ENCODE data around the gene CHD3.
"Not testable (repeated sequence)": the region's sequence is repeated elsewhere in the genome, so short reads cannot be mapped to it uniquely, and the experiment has no call there.

CHD3 gene

DNA sequence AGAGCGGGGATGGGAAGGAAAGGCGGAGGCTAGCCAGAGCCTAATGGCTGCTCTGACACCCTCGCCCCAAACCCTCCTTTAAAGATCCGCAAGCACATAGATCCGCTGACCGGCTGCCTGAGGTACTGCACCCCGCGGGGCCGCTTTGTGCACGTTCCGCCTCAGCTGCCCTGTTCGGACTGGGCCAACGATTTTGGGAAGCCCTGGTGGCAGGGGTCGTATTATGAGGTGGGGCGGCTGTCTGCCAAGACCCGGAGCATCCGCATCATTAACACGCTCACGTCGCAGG, 30.1 kb upstream of the CHD3 start:
- Histone ChIP-seq H3K9ac (ENCODE audit: low read length) (peak overlapping the region; percentile 66), H3K9me3 (ENCODE audit: control insufficient read depth, low read length) (no peaks in the 10 kb centered on the region), H3K36me3 (ENCODE audit: control insufficient read depth, insufficient read depth, low read length) (no peaks in the 10 kb centered on the region), H3K4me1 (ENCODE audit: control insufficient read depth, insufficient read depth, low read length) (peaks cover 38% of the 10 kb centered on the region), H3K4me3 (ENCODE audit: low read length) (peak overlapping the region; percentile 83), H3K27me3 (ENCODE audit: control insufficient read depth, insufficient read depth, low read length) (no peaks in the 10 kb centered on the region)

DNA sequence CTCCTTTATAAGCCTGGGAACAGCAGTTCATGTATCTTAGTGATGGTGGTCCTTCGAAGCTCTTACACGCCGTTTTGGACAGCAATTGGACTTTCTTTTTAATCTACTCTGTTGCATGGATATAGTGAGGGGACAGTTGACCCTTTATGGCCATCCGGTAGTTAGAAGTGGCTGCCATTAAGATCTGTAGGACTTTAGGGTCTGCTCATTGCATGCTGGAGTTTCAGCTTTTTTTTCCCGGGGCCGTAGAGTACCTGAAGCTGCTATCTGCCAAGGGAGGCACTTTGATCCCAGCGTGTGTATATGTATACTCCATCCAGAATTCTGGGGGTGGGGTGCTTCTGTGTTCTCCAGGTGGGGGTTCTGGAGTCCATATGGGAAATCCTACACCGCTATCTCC, 29.6 kb upstream of the CHD3 start:
- Histone ChIP-seq H3K4me1 (ENCODE audit: control insufficient read depth, insufficient read depth, low read length) (peaks cover 38% of the 10 kb centered on the region), H3K4me3 (ENCODE audit: low read length) (no peak overlapping the region), H3K9me3 (ENCODE audit: control insufficient read depth, low read length) (no peaks in the 10 kb centered on the region), H3K27me3 (ENCODE audit: control insufficient read depth, insufficient read depth, low read length) (no peaks in the 10 kb centered on the region), H3K9ac (ENCODE audit: low read length) (peak overlapping the region; percentile 66), H3K36me3 (ENCODE audit: control insufficient read depth, insufficient read depth, low read length) (no peaks in the 10 kb centered on the region)

DNA sequence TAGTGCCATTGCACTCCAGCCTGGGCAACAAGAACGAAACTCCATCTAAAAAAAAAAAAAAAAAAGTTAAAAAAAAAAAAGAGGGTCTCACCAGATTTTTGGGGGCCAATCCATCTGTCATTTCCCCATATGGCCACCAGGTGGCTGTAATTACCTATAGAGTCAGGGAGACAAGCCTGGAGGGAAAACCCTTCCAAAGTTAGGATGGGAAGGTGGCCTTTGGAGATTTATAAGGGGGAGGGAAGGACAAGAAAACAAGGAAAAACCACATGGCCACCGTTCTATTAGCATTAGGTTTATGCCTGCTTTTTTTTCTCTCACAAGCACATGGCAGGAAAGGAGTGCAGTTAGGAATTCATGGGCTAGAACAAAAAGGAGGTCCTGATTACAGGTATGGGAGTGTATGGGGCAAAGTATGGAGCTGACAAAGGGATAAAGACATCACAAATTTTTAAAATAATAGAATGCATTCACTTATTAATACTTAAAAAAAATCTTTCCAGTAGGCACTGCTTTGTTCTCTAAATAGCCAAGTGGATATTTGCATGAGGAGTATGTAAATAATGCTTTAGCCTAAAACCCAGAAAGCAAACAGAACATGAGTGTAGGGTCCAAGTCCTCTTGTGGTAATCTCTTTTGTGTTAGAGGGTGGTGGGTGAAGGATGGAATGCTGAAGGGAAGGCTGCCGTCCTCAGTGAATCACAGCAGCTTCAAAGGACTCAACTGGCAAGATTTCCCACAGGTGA, 25.7 kb upstream of the CHD3 start:
- H3K4me3 ChIP-seq (ENCODE audit: low read length) = no peak overlapping the region
- no peaks in the 10 kb centered on the region for H3K9me3 ChIP-seq (ENCODE audit: control insufficient read depth, low read length)
- no peaks in the 10 kb centered on the region for H3K36me3 ChIP-seq (ENCODE audit: control insufficient read depth, insufficient read depth, low read length)
- H3K9ac ChIP-seq (ENCODE audit: low read length) = no peak overlapping the region
- H3K4me1 ChIP-seq (ENCODE audit: control insufficient read depth, insufficient read depth, low read length) = peaks cover 20% of the 10 kb centered on the region
- no peaks in the 10 kb centered on the region for H3K27me3 ChIP-seq (ENCODE audit: control insufficient read depth, insufficient read depth, low read length)

DNA sequence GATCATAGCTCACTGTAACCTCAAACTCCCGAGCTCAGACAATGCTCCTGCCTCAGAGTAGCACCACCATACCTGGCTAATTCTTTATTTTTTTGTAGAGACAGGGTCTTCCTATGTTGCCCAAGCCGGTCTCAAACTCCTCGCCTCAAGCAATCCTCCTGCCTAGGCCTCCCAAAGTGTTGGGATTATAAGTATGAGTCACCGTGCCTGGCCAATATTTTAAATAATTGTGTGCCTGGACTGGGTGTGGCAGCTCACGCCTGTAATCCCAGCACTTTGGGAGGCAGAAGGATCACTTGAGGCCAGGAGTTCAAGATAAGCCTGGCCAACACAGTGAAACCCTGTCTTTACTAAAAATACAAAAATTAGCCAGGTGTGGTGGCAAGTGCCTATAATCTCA, 24.2 kb upstream of the CHD3 start:
- H3K27me3 ChIP-seq (ENCODE audit: control insufficient read depth, insufficient read depth, low read length); H3K9ac ChIP-seq (ENCODE audit: low read length); H3K4me1 ChIP-seq (ENCODE audit: control insufficient read depth, insufficient read depth, low read length); H3K4me3 ChIP-seq (ENCODE audit: low read length); H3K36me3 ChIP-seq (ENCODE audit: control insufficient read depth, insufficient read depth, low read length); H3K9me3 ChIP-seq (ENCODE audit: control insufficient read depth, low read length): not testable (repeated sequence)

DNA sequence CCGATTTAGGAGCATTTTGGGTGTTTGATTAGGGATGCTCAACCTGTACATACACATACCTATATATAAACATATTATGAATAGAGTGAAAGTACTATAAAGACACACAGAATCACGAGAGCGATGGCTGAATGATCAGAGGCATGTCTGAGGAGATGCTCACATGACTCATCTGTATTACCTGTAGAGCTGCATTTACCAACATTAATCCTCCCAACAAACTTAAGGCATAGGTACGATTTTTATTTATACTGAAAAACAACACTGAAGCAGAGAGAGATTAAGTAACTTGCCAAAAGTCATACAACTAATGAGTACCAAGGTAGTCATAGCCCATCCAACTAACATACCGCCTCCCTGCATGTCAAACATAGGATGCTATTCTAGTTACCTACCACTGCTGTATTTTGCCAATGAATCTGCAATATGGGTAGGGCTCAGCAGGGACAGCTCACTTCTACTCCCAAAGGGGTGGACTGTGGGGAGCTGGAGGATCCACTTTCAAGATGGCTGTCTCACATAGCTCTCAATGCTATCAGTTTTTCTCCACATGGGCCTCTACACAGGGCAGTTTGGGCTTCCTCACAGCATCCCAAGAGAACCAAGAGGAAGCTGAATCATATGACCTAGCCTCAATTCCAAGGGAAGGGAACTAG, 23.5 kb upstream of the CHD3 start:
- Histone ChIP-seq H3K27me3 (ENCODE audit: control insufficient read depth, insufficient read depth, low read length) (no peaks in the 10 kb centered on the region), H3K4me1 (ENCODE audit: control insufficient read depth, insufficient read depth, low read length) (peaks cover 8% of the 10 kb centered on the region), H3K9ac (ENCODE audit: low read length) (no peak overlapping the region), H3K36me3 (ENCODE audit: control insufficient read depth, insufficient read depth, low read length) (no peaks in the 10 kb centered on the region), H3K4me3 (ENCODE audit: low read length) (no peak overlapping the region), H3K9me3 (ENCODE audit: control insufficient read depth, low read length) (no peaks in the 10 kb centered on the region)

DNA sequence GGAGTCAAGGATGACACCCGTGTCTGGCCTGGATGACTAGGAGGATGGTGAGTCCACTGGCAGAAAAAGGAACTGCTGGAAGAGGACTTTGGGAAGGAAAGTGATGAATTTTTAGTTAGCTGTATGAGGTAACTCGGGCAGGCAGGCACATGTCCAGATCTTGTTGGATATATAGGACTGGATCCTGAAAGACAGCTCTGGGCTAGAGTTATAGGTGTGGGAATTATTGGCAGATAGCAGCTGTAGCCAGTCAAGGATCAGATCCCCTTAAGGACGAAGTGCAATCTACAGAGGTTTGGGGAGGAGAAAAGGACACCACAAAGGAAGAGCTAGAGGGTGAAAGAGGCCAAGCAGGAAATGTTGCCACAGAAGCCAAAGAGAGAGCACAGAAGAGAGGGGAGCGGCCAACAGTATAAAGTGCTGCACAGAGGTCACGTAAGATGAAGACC, 20.7 kb upstream of the CHD3 start:
- H3K36me3 ChIP-seq (ENCODE audit: control insufficient read depth, insufficient read depth, low read length) = no peaks in the 10 kb centered on the region
- H3K9ac ChIP-seq (ENCODE audit: low read length) = no peak overlapping the region
- no peaks in the 10 kb centered on the region for H3K27me3 ChIP-seq (ENCODE audit: control insufficient read depth, insufficient read depth, low read length)
- peaks cover 5% of the 10 kb centered on the region for H3K4me1 ChIP-seq (ENCODE audit: control insufficient read depth, insufficient read depth, low read length)
- H3K4me3 ChIP-seq (ENCODE audit: low read length) = no peak overlapping the region
- H3K9me3 ChIP-seq (ENCODE audit: control insufficient read depth, low read length) = no peaks in the 10 kb centered on the region

DNA sequence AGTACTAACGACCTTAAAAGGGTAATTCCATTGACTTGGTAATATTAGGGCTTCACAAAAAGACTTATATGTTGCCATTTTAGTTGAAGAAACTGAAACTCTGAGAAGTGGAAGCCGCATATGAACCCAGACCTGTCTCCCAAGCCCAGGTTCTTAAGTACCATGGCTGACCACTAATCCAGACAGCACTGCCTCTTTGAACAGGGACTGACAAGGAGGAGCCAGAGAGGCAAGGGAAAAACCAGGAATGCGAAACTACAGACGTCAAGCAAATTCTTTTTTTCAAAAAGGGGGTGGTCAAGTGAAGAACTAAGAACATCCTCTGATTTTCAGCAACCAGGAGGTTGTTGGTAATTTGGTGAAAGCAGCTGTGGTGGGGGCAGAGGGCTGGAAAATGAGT, 15.5 kb upstream of the CHD3 start:
- Histone ChIP-seq H3K4me3 (ENCODE audit: low read length) (no peak overlapping the region), H3K27me3 (ENCODE audit: control insufficient read depth, insufficient read depth, low read length) (no peaks in the 10 kb centered on the region), H3K9me3 (ENCODE audit: control insufficient read depth, low read length) (no peaks in the 10 kb centered on the region), H3K4me1 (ENCODE audit: control insufficient read depth, insufficient read depth, low read length) (no peaks in the 10 kb centered on the region), H3K36me3 (ENCODE audit: control insufficient read depth, insufficient read depth, low read length) (no peaks in the 10 kb centered on the region), H3K9ac (ENCODE audit: low read length) (no peak overlapping the region)

DNA sequence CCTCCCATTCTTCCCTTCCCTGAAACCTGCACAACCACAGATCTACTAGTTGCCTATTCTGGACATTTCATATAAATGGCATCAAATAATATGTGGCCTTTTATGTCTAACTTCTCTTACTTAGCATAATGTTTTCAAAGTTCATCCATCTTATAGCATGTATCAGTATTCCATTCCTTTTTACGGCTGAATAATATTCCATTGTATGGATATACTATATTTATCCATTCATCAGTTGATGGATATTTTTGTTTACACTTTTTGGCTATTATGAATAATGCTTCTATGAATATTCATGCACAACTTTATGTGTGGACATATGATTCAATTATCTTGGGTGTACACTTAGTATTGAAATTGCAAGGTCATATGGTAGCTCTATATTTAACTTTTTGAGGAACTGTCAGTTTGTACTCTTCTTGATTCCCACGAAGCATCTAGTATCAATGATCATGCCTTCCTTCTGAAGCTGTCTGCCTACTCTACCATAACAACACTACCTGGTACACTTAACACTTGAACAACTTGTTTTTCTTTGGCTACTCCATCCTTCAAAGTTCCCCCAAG, 12.7 kb upstream of the CHD3 start:
- Histone ChIP-seq H3K4me3 (ENCODE audit: low read length) (no peak overlapping the region), H3K9ac (ENCODE audit: low read length) (no peak overlapping the region), H3K27me3 (ENCODE audit: control insufficient read depth, insufficient read depth, low read length) (no peaks in the 10 kb centered on the region), H3K9me3 (ENCODE audit: control insufficient read depth, low read length) (no peaks in the 10 kb centered on the region), H3K4me1 (ENCODE audit: control insufficient read depth, insufficient read depth, low read length) (no peaks in the 10 kb centered on the region), H3K36me3 (ENCODE audit: control insufficient read depth, insufficient read depth, low read length) (no peaks in the 10 kb centered on the region)

DNA sequence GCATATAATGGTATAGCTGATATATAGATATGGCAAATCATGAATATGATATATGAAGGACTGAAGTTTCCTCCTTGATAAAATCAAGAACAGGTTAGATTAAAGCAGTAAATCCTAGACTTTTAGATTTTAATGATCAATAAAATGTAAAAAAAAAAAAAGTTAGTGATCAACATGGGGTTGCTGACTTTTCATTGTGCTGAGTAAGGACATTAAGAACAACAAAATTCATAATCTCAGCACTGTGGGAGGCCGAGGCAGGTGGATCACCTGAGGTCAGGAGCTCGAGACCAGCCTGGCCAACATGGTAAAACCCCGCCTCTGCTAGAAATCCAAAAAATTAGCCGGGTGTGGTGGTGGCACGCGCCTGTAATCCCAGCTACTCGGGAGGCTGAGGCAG, 10.4 kb upstream of the CHD3 start:
- H3K9ac ChIP-seq (ENCODE audit: low read length) = no peak overlapping the region
- peaks cover 6% of the 10 kb centered on the region for H3K4me1 ChIP-seq (ENCODE audit: control insufficient read depth, insufficient read depth, low read length)
- no peaks in the 10 kb centered on the region for H3K9me3 ChIP-seq (ENCODE audit: control insufficient read depth, low read length)
- H3K27me3 ChIP-seq (ENCODE audit: control insufficient read depth, insufficient read depth, low read length) = no peaks in the 10 kb centered on the region
- no peaks in the 10 kb centered on the region for H3K36me3 ChIP-seq (ENCODE audit: control insufficient read depth, insufficient read depth, low read length)
- no peak overlapping the region for H3K4me3 ChIP-seq (ENCODE audit: low read length)

DNA sequence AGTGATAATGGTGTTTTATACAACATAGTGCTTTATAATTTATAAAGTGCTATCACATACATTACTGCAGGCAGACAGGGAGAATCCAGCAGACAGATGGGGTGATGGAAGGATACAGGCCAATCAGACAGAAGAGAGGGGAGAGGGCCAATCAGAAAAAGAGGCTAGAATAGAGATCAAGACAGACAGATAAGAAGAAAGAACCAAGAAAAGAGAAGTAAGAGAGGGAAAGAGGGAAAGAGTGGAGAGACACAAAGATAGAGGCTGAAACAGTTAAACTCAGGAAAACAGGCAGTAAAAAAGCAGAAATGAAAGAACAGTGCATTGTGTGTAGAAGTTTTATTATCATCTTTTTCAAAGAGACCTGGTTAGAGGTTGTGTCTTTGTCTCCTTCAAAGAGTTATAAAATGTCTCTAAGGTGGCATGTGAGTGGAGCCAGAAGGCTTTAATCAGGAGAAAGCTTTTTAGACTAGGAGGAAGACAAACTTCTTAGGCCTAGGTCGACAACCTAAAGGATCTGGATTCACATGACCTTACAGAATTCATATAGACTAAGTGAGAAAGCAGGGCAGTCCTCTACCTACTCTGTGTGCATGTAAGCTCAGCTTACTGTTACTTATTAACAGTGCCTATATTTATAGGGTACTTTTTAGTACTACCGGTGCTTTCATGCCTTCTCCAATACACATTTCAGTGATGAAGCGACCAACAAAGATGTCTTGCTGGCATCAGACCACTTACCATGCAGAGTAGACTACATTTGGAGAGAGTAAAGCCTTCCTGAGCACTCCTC, 8.3 kb upstream of the CHD3 start:
- Histone ChIP-seq H3K9ac (ENCODE audit: low read length) (no peak overlapping the region), H3K27me3 (ENCODE audit: control insufficient read depth, insufficient read depth, low read length) (no peaks in the 10 kb centered on the region), H3K36me3 (ENCODE audit: control insufficient read depth, insufficient read depth, low read length) (no peaks in the 10 kb centered on the region), H3K9me3 (ENCODE audit: control insufficient read depth, low read length) (no peaks in the 10 kb centered on the region), H3K4me1 (ENCODE audit: control insufficient read depth, insufficient read depth, low read length) (peaks cover 6% of the 10 kb centered on the region), H3K4me3 (ENCODE audit: low read length) (no peak overlapping the region)

DNA sequence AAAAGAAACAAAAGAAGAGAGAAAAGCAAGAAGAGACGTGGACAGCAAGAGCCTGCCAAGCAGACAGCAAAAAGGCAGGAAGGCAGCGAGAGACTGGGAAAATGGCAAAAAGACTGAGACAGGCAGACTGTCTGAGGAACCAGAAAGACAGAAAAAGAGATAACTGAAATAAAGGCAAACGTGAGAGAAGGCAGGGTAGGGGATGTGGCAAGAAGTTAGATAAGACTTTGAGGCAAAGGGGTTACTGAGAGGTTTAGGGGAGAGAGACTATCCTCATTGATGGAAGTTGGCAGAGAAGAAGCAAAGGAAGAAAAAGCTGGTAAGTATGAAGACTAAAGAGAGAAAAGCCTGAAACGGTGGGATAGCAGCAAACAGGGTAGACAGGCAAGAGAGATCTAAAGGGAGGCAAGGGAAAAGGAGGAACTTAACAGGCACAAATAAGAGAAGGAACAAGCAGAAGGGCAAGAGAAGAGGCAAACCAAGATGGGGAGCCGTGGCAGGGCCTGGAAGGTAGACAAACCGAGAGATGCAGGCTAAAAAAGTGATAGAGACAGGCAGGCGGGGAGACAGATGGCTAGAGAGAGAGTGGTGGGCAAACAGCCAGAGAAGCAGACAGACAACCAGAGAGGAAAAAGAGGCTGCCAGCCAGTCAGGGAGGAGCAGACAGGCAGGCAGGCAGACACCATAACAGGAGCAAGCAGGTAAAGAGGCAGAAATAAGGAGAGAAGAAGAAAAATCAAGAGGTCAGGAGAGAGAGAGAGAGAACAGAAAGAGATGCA, 7.1 kb upstream of the CHD3 start:
- Histone ChIP-seq H3K4me3 (ENCODE audit: low read length) (no peak overlapping the region), H3K4me1 (ENCODE audit: control insufficient read depth, insufficient read depth, low read length) (peaks cover 13% of the 10 kb centered on the region), H3K27me3 (ENCODE audit: control insufficient read depth, insufficient read depth, low read length) (no peaks in the 10 kb centered on the region), H3K9ac (ENCODE audit: low read length) (no peak overlapping the region), H3K36me3 (ENCODE audit: control insufficient read depth, insufficient read depth, low read length) (no peaks in the 10 kb centered on the region), H3K9me3 (ENCODE audit: control insufficient read depth, low read length) (no peaks in the 10 kb centered on the region)
